SKM-1 treated with dmso at 0.1 percent for 144 hours (cell line): ENCODE measurements around the gene CATSPER4.
A peak's percentile ranks its signal among the peaks of the same experiment; 100 is the strongest.

Experiments used
- DNase-seq: peaks from one replicate; lab custom pipeline; 2025; ENCODE audit not compliant: unreplicated experiment; lab: John Stamatoyannopoulos, UW

Gene CATSPER4

GRCh38 chr1:26190373-26190987 lies at the start of gene CATSPER4:
CATSPER4 (plus strand) TSS chr1:26190602; CDS start chr1:26190628, 26 bp downstream.
- no peak for DNase-seq

GRCh38 chr1:26142159-26142558 lies 48.2 kb upstream of the CATSPER4 start:
- DNase-seq, result no peak

GRCh38 chr1:26145041-26145959 lies 45.1 kb upstream of the CATSPER4 start:
- DNase-seq, result peak; percentile 45

- no peak for DNase-seq
Observed at GRCh38 chr1:26145960-26146294, 44.5 kb upstream of the CATSPER4 start.

- no peak for DNase-seq
Observed at GRCh38 chr1:26148887-26149286, 41.5 kb upstream of the CATSPER4 start.

- DNase-seq, result no peak
Observed at GRCh38 chr1:26153966-26154532, 36.4 kb upstream of the CATSPER4 start.

- no peak for DNase-seq
Observed at GRCh38 chr1:26154750-26155149, 35.7 kb upstream of the CATSPER4 start.

- DNase-seq, result no peak
Observed at GRCh38 chr1:26155370-26156284, 34.8 kb upstream of the CATSPER4 start.

GRCh38 chr1:26156285-26157038 lies 33.9 kb upstream of the CATSPER4 start:
- no peak for DNase-seq

GRCh38 chr1:26158271-26158907 lies 32.0 kb upstream of the CATSPER4 start:
- no peak for DNase-seq

GRCh38 chr1:26158908-26159742 lies 31.3 kb upstream of the CATSPER4 start, which contains the start of gene FAM110D:
FAM110D (plus strand) TSS chr1:26159079; CDS start chr1:26161292, 2,213 bp downstream.
- DNase-seq, result no peak

- DNase-seq, result no peak
Observed at GRCh38 chr1:26159743-26160039, 30.7 kb upstream of the CATSPER4 start.

- no peak for DNase-seq
Observed at GRCh38 chr1:26160527-26161414, 29.6 kb upstream of the CATSPER4 start.

- peak; percentile 41 for DNase-seq
Observed at GRCh38 chr1:26161415-26162219, 28.8 kb upstream of the CATSPER4 start.

- no peak for DNase-seq
Observed at GRCh38 chr1:26162220-26162709, 28.1 kb upstream of the CATSPER4 start.

- DNase-seq, result no peak
Observed at GRCh38 chr1:26163684-26164035, 26.7 kb upstream of the CATSPER4 start.
